B cell (primary cell): ENCODE results near the gene KIF21B. TPM values are rescaled to one million over a fixed set of nuclear protein-coding genes. Genes with fewer than 3 reads are reported as not detected.
"Not testable (repeated sequence)": the region's sequence is repeated elsewhere in the genome, so short reads cannot be mapped to it uniquely, and the experiment has no call there.

ENCODE experiments used
- ATAC-seq: fragments of 200-7000 bp; cut with Tn5 transposase; one replicate; pipeline ENCODE4 v1.10.0; 2021; ENCODE audit warnings: low read depth, mild to moderate bottlenecking, moderate number of reproducible peaks, moderate library complexity
- CTCF ChIA-PET: fragments of 350-600 bp; sonication (Branson Sonifier 250); formaldehyde crosslinking; loops from one replicate; lab custom pipeline; 2021; ENCODE audit warnings: antibody characterized with exemption, inconsistent platforms; lab: Charles Lee
- POLR2A ChIA-PET: fragments of 350-600 bp; sonication (Branson Sonifier 250); formaldehyde crosslinking; loops from one replicate; lab custom pipeline; 2021; ENCODE audit warnings: antibody characterized with exemption; lab: Charles Lee
- DNase-seq: peaks from one replicate; pipeline ENCODE4 v3.0.0; 2013
- H2AFZ ChIP-seq: 2 replicates; pipeline ENCODE4 v1.6.1; 2012; ENCODE audit warnings: mild to moderate bottlenecking, low read depth, low read length; ENCODE audit not compliant: insufficient read depth, poor library complexity, severe bottlenecking
- H3K27ac ChIP-seq, 2 donors: 1 replicate in 1 of 2; 2 replicates in 1 of 2; pipeline ENCODE4 v1.5.1; 2012 to 2013; ENCODE audit warnings: low read length in 2 of 2, mild to moderate bottlenecking in 2 of 2, moderate library complexity in 1 of 2
- H3K27me3 ChIP-seq, 4 experiments: fragments of 200-600 bp in 1 of 4; sonication (generic) in 1 of 4; replicated peaks in 1 of 4; 1 replicate in 2 of 4; 2 replicates in 2 of 4; pipeline versions ENCODE4 v1.6.1 to v1.7.0; 2013 to 2016; ENCODE audit warnings: low read length in 3 of 4, mild to moderate bottlenecking in 2 of 4, mixed read lengths in 1 of 4, moderate library complexity in 1 of 4; ENCODE audit not compliant: insufficient read depth in 4 of 4, control insufficient read depth in 3 of 4; ENCODE audit errors: control extremely low read depth in 1 of 4
- H3K36me3 ChIP-seq, 2 experiments: replicated peaks in 1 of 2; 1 replicate in 1 of 2; 2 replicates in 1 of 2; pipeline versions ENCODE4 v1.6.1 to v1.7.1; 2013; ENCODE audit warnings: low read length in 1 of 2; ENCODE audit not compliant: insufficient read depth in 2 of 2, control insufficient read depth in 1 of 2; ENCODE audit errors: control extremely low read depth in 1 of 2, extremely low read depth in 1 of 2
- H3K4me1 ChIP-seq, 2 donors: fragments of 200-600 bp in 1 of 2; sonication (generic) in 1 of 2; 1 replicate in 1 of 2; 2 replicates in 1 of 2; pipeline versions ENCODE4 v1.5.1 to v1.6.1; 2013 to 2017; ENCODE audit warnings: low read length in 2 of 2; ENCODE audit not compliant: control insufficient read depth in 2 of 2, insufficient read depth in 2 of 2
- H3K4me2 ChIP-seq: replicated peaks from 2 replicates; pipeline ENCODE3; 2012; ENCODE audit warnings: mild to moderate bottlenecking, low read depth, low read length; ENCODE audit not compliant: poor library complexity, severe bottlenecking
- H3K4me3 ChIP-seq, 5 experiments: fragments of 200-600 bp in 1 of 5; sonication (generic) in 1 of 5; 1 replicate in 3 of 5; 2 replicates in 2 of 5; pipeline versions ENCODE4 v1.5.1 to v1.7.0; 2011 to 2016; ENCODE audit warnings: low read length in 4 of 5, mild to moderate bottlenecking in 4 of 5, low read depth in 2 of 5, control low read depth in 1 of 5, moderate library complexity in 1 of 5; ENCODE audit not compliant: insufficient read depth in 1 of 5; ENCODE audit errors: control extremely low read depth in 1 of 5, extremely low read depth in 1 of 5
- H3K79me2 ChIP-seq: fragments of 200-600 bp; sonication (generic); one replicate; pipeline ENCODE4 v1.6.0; 2016; ENCODE audit warnings: low read length; ENCODE audit not compliant: control insufficient read depth, insufficient read depth
- H3K9ac ChIP-seq: fragments of 200-600 bp; sonication (generic); 2 replicates; pipeline ENCODE4 v1.6.1; 2017; ENCODE audit warnings: mild to moderate bottlenecking, low read length, moderate library complexity
- H3K9me3 ChIP-seq, 3 donors: one replicate each; pipeline versions ENCODE4 v1.6.1 to v1.7.1; 2013; ENCODE audit warnings: low read length in 2 of 3; ENCODE audit not compliant: control insufficient read depth in 2 of 3, insufficient read depth in 1 of 3; ENCODE audit errors: control extremely low read depth in 1 of 3
- H4K20me1 ChIP-seq: 2 replicates; pipeline ENCODE4 v1.6.0; 2012; ENCODE audit warnings: mild to moderate bottlenecking, low read length; ENCODE audit not compliant: insufficient read depth, control insufficient read depth, poor library complexity, severe bottlenecking
- H3K27ac Mint-ChIP-seq: one replicate; pipeline ENCODE4 v1.8.0; 2021; ENCODE audit warnings: mixed read lengths
- H3K27me3 Mint-ChIP-seq: one replicate; pipeline ENCODE4 v1.8.0; 2021; ENCODE audit warnings: mixed read lengths
- H3K4me1 Mint-ChIP-seq: one replicate; pipeline ENCODE4 v1.8.0; 2021; ENCODE audit warnings: mixed read lengths
- H3K4me3 Mint-ChIP-seq: one replicate; pipeline ENCODE4 v1.8.0; 2021; ENCODE audit warnings: mixed read lengths
- H3K9me3 Mint-ChIP-seq: one replicate; pipeline ENCODE4 v1.8.0; 2022; ENCODE audit warnings: mixed read lengths; ENCODE audit not compliant: insufficient read depth
- EZH2 ChIP-seq: IDR thresholded peaks from 2 replicates; pipeline ENCODE4 v1.6.1; 2012; ENCODE audit warnings: borderline replicate concordance, low read depth, mild to moderate bottlenecking, moderate library complexity, low read length; ENCODE audit not compliant: insufficient read depth, poor library complexity, severe bottlenecking
- WGBS: methylation state at CpG from one replicate; pipeline ENCODE4 v1.1.5; 2013; ENCODE audit warnings: missing lambda C conversion rate; ENCODE audit not compliant: insufficient coverage; 5-methylcytosine and 5-hydroxymethylcytosine counted together
- intact Hi-C: fragments of 100-400 bp; cut with micrococcal nuclease; formaldehyde crosslinking; loops from one replicate; pipeline ENCODE4 v1.10.0; 2022
- polyA plus RNA-seq: library from polyadenylated mRNA; depleted of rRNA; stranded (reverse); fragments of >200 nt; gene quantifications from 2 replicates; pipeline ENCODE4 v1.2.3, GENCODE V29; 2012
- total RNA-seq, 2 donors: library from RNA; stranded (reverse); fragments of 120-200 nt in 1 of 2; gene quantifications; 1 replicate in 1 of 2; 2 replicates in 1 of 2; pipeline versions ENCODE4 v1.2.3 to v1.2.4, GENCODE V29; 2013 to 2022
- TF ChIP-seq, protein P1 (sequence below): fragments of 200-600 bp; IDR thresholded peaks from one replicate; pipeline ENCODE4 v1.8.0; 2022; ENCODE audit warnings: antibody characterized with exemption, mild to moderate bottlenecking

Gene KIF21B
- total and polyA plus RNA-seq, 2 donors (not counting 1 experiment from before 2014, with no cell fraction given), result 41.1 to 41.6 TPM

DNA sequence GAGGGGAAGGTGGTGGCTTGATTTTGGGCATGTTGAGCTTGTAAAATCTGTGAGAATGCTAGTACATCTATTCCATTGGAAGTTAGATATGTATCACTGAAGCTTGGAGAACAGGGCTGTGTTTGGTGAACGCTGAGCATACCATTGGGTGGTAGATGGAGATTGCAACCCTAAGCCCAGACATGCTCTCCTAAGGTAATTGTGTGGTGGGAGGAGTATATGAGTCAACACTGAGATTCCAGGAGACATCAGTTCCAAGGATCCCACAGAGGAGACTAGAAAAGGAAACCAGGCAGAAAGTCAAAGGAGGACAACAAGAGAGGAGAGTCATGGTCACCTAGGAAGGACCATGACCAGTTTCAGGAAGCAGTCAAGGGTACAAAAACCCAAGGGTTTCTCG lies 60.4 kb downstream of the KIF21B start:
- Mint-ChIP-seq H3K9me3 (no peaks in the 10 kb centered on the region), H3K27ac (no peak overlapping the region), H3K4me1 (peaks cover 15% of the 10 kb centered on the region), H3K27me3 (no peaks in the 10 kb centered on the region), H3K4me3 (no peak overlapping the region)
- intact Hi-C loops, result no loop called here
- 79% methylated on average over 2 of the region's 2 CpGs for WGBS
- CTCF ChIA-PET, result interaction anchor here (0.5 to 1.3 kb wide), 2 partner anchors 16 to 341 kb away, joined by 4 read pairs; no protein-coding TSS in a partner anchor
- Histone ChIP-seq H3K79me2 (no peaks in the 10 kb centered on the region), H2AFZ (no peak overlapping the region), H3K4me3 (no peak overlapping the region), H4K20me1 (no peaks in the 10 kb centered on the region), H3K4me2 (no peak overlapping the region), H3K4me1 (peaks cover 7 to 10% of the 10 kb centered on the region in 2 donors), H3K27ac (no peak overlapping the region), H3K9ac (no peak overlapping the region), H3K9me3 (no peaks in the 10 kb centered on the region), H3K27me3 (no peaks in the 10 kb centered on the region), H3K36me3 (no peaks in the 10 kb centered on the region)
- no peak for DNase-seq
- TF ChIP-seq, protein P1, sequence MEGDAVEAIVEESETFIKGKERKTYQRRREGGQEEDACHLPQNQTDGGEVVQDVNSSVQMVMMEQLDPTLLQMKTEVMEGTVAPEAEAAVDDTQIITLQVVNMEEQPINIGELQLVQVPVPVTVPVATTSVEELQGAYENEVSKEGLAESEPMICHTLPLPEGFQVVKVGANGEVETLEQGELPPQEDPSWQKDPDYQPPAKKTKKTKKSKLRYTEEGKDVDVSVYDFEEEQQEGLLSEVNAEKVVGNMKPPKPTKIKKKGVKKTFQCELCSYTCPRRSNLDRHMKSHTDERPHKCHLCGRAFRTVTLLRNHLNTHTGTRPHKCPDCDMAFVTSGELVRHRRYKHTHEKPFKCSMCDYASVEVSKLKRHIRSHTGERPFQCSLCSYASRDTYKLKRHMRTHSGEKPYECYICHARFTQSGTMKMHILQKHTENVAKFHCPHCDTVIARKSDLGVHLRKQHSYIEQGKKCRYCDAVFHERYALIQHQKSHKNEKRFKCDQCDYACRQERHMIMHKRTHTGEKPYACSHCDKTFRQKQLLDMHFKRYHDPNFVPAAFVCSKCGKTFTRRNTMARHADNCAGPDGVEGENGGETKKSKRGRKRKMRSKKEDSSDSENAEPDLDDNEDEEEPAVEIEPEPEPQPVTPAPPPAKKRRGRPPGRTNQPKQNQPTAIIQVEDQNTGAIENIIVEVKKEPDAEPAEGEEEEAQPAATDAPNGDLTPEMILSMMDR, result no peak
- TF ChIP-seq EZH2, result no peak
- POLR2A ChIA-PET, result no interaction called here
- ATAC-seq, result no peak

DNA sequence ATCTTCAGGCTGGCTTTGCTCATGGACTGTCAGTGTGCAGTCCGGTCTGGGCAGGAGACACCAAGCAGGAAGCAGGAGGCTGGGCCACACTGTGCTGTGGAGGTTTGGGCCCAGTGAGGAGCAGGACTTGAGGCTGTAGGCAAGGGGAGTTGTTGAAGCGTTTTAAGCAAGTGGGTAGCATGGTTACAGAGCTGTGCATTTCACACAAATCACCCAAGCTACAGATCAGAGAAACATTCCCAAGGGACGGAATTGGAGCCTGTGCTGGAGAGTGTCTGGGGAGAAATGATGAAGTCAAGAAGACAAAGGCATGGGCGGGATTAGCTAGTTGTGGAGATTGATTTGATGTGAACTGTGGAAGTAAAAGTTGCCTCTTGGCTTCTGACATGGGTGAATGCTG lies 60.9 kb downstream of the KIF21B start:
- POLR2A ChIA-PET, result no interaction called here
- TF ChIP-seq EZH2, result no peak
- TF ChIP-seq, protein P1, result no peak
- H3K79me2 ChIP-seq, result no peaks in the 10 kb centered on the region
- CTCF ChIA-PET, result interaction anchor here (0.5 to 1.3 kb wide), 2 partner anchors 17 to 341 kb away, joined by 4 read pairs; no protein-coding TSS in a partner anchor
- no peak overlapping the region for H3K27ac ChIP-seq
- no peaks in the 10 kb centered on the region for H3K9me3 ChIP-seq
- 100% methylated on average over 2 of the region's 4 CpGs for WGBS
- peaks cover 7 to 10% of the 10 kb centered on the region in 2 donors for H3K4me1 ChIP-seq
- intact Hi-C loops, result no loop called here
- ATAC-seq (no peak), DNase-seq (no peak)
- H3K4me2 ChIP-seq, result no peak overlapping the region
- no peaks in the 10 kb centered on the region for H4K20me1 ChIP-seq
- H3K36me3 ChIP-seq, result no peaks in the 10 kb centered on the region
- Mint-ChIP-seq H3K4me3 (no peak overlapping the region), H3K27me3 (no peaks in the 10 kb centered on the region), H3K27ac (no peak overlapping the region), H3K4me1 (peaks cover 15% of the 10 kb centered on the region), H3K9me3 (no peaks in the 10 kb centered on the region)
- H3K27me3 ChIP-seq, result no peaks in the 10 kb centered on the region
- H2AFZ ChIP-seq, result no peak overlapping the region
- H3K9ac ChIP-seq, result no peak overlapping the region
- no peak overlapping the region for H3K4me3 ChIP-seq

DNA sequence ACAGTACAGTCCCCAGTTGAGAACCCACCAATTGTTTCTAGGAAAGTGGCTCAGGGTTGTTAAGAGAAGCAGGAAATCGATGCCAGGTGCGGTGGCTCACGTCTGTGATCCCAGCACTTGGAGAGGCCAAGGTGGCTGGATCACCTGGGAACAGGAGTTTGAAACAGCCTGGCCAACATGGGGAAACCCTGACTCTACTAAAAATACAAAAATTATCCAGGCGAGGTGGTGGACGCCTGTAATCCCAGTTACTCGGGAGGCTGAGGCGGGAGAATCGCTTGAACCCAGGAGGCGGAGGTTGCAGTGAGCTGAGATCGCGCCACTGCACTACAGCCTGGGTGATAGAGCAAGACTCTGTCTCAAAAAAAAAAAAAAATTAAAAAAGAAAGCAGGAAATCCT lies 61.4 kb downstream of the KIF21B start:
- intact Hi-C loops, H4K20me1 ChIP-seq, H3K79me2 ChIP-seq, H3K9me3 ChIP-seq, ATAC-seq, H3K27me3 Mint-ChIP-seq, H3K36me3 ChIP-seq, H3K4me3 Mint-ChIP-seq, POLR2A ChIA-PET, H2AFZ ChIP-seq, H3K4me3 ChIP-seq, H3K27me3 ChIP-seq, H3K4me2 ChIP-seq, DNase-seq, H3K27ac Mint-ChIP-seq, H3K4me1 ChIP-seq, H3K9me3 Mint-ChIP-seq, H3K27ac ChIP-seq, H3K9ac ChIP-seq: not testable (repeated sequence)
- WGBS, result 94% methylated on average over 8 of the region's 11 CpGs
- H3K4me1 Mint-ChIP-seq, result peaks cover 15% of the 10 kb centered on the region
- CTCF ChIA-PET, result interaction anchor here (1.3 kb wide), 1 partner anchor 17 kb away, joined by 4 read pairs; no protein-coding TSS in a partner anchor
